ENCODE results near the gene CCND1. TPM values are rescaled to one million over a fixed set of nuclear protein-coding genes. Genes with fewer than 3 reads are reported as not detected.
A peak's percentile ranks its signal among the peaks of the same experiment; 100 is the strongest.

Gene CCND1
- total and polyA plus RNA-seq, 7 donors = 7.7 to 56.8 (median 15.0) TPM

DNA sequence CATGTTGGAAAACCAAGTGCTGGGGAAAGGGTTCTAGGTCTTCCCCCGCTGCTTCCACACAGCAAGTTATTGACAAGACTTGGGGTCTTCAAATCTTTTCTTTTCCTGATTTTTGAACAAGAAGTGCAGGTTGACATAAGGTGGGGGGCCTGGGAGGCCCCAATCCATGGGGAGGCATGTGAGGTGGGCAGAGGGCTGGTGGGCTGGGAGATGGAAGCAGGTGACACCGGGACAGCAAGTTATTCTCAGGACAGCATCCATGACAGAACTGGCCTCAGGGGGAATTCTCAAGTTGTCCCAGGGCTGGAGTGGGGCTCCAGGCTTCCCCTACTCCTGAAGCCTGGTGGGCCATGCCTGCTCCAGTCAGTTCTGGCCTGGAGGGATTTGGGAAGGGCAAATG lies 57.4 kb downstream of the CCND1 start:
- intact Hi-C loops (cut with DNase I) = no loop called here

DNA sequence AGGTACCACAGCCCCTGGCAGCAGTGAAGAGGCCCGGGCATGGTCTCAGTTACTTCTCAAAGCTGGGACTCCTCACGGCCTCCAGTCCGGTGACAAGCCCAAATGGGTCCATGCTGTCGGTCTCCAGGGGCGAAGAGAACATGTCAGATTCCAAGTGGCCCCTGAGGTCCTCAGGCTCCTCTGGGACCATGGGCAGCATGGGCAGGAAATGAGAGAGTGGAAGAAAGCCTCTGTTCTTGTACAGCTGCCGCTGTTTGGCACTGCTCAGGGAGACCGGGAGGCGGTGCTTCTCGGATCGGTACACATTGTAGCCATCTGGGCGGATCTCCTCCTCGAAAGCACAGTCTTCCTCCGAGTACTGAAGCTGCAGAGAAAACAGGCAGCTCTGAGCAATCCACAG lies 58.3 kb downstream of the CCND1 start:
- TF ChIP-seq, protein P1, sequence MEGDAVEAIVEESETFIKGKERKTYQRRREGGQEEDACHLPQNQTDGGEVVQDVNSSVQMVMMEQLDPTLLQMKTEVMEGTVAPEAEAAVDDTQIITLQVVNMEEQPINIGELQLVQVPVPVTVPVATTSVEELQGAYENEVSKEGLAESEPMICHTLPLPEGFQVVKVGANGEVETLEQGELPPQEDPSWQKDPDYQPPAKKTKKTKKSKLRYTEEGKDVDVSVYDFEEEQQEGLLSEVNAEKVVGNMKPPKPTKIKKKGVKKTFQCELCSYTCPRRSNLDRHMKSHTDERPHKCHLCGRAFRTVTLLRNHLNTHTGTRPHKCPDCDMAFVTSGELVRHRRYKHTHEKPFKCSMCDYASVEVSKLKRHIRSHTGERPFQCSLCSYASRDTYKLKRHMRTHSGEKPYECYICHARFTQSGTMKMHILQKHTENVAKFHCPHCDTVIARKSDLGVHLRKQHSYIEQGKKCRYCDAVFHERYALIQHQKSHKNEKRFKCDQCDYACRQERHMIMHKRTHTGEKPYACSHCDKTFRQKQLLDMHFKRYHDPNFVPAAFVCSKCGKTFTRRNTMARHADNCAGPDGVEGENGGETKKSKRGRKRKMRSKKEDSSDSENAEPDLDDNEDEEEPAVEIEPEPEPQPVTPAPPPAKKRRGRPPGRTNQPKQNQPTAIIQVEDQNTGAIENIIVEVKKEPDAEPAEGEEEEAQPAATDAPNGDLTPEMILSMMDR (IDR thresholded peaks at IDR 0.05) = no peak
- TF ChIP-seq EP300 (IDR thresholded peaks at IDR 0.05) = no peak
- TF ChIP-seq POLR2A (IDR thresholded peaks at IDR 0.05) = no peak
- no peak for TF ChIP-seq POLR2AphosphoS5 (IDR thresholded peaks at IDR 0.05)
- Histone ChIP-seq H3K27me3 (peaks cover 22 to 62% (median 36%) of the 10 kb centered on the region in 3 donors), H3K36me3 (no peaks in the 10 kb centered on the region), H3K9me3 (no peaks in the 10 kb centered on the region), H3K27ac (no peak overlapping the region), H3K4me1 (peaks cover 0 to 15% (median 12%) of the 10 kb centered on the region in 4 donors), H3K4me3 (no peak overlapping the region)
- intact Hi-C loops (cut with DNase I) = no loop called here
- WGBS, 2 donors = 63 to 64% methylated on average over 13 of the region's 13 CpGs
- DNase-seq = peak; percentile 46

More for the DNA sequence above, 57.4 kb downstream of the CCND1 start:
- H3K4me1 ChIP-seq = peaks cover 0 to 7% (median 3%) of the 10 kb centered on the region in 4 donors
- TF ChIP-seq, protein P1 (IDR thresholded peaks at IDR 0.05) = no peak
- TF ChIP-seq EP300 (IDR thresholded peaks at IDR 0.05) (no peak), POLR2A (IDR thresholded peaks at IDR 0.05) (no peak), POLR2AphosphoS5 (IDR thresholded peaks at IDR 0.05) (no peak)
- H3K27me3 ChIP-seq = peaks cover 14 to 54% (median 27%) of the 10 kb centered on the region in 3 donors
- no peaks in the 10 kb centered on the region for H3K36me3 ChIP-seq
- no peak overlapping the region for H3K27ac ChIP-seq
- 92 to 96% methylated on average over 2 of the region's 2 CpGs for WGBS, 2 donors
- DNase-seq = peak; percentile 14
- H3K9me3 ChIP-seq = no peaks in the 10 kb centered on the region
- no peak overlapping the region for H3K4me3 ChIP-seq

DNA sequence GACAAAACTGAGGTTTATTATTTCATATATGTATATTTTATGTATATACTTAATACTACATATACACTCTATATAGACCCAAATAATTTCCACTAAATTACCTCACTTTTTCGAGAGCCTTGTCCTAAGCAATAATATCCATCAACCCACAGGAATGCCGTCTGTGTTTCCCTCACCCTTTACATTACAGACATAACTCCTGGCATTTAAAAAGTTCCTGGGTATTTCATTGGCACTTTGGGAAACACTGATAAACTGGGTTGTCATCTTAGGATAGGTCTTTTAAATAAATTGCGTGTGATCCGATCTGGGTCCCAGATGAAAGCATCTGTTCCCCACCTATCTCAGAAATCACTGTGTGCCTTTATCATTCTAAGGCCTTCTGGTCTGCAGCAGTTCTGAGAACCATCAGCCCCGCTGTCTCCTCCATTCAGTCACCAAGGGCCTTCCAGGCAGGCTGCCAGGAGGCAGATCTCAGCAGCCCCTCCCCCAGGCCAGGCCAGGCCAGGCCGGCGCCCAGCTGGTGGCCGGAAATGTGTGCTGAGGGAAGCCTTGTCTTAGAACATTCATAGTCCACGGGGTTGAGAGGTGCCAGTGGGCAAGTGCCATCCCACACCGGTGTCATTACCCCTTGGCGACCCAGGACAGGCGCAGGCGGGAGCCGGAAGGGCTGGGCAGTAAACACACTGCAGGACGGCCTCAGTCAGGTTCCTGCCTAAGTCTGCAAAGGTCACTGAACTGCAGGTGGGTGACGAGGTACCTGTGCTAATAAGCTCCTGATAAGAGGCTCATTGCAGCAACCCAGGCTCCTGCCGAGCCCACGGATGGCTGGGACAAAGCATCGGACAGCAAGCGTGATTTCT lies 59.6 kb downstream of the CCND1 start:
- H3K9me3 ChIP-seq = no peaks in the 10 kb centered on the region
- TF ChIP-seq POLR2AphosphoS5 (IDR thresholded peaks at IDR 0.05) (no peak), EP300 (IDR thresholded peaks at IDR 0.05) (no peak), POLR2A (IDR thresholded peaks at IDR 0.05) (no peak)
- TF ChIP-seq, protein P1 (IDR thresholded peaks at IDR 0.05) = no peak
- H3K36me3 ChIP-seq = no peaks in the 10 kb centered on the region
- DNase-seq = peak; percentile 59
- WGBS, 2 donors = 29 to 40% methylated on average over 20 of the region's 20 CpGs
- H3K27ac ChIP-seq = no peak overlapping the region
- intact Hi-C loops (cut with DNase I) = no loop called here
- peaks cover 35 to 75% (median 49%) of the 10 kb centered on the region in 3 donors for H3K27me3 ChIP-seq
- no peak overlapping the region for H3K4me3 ChIP-seq
- H3K4me1 ChIP-seq = peaks cover 0 to 25% (median 18%) of the 10 kb centered on the region in 4 donors

DNA sequence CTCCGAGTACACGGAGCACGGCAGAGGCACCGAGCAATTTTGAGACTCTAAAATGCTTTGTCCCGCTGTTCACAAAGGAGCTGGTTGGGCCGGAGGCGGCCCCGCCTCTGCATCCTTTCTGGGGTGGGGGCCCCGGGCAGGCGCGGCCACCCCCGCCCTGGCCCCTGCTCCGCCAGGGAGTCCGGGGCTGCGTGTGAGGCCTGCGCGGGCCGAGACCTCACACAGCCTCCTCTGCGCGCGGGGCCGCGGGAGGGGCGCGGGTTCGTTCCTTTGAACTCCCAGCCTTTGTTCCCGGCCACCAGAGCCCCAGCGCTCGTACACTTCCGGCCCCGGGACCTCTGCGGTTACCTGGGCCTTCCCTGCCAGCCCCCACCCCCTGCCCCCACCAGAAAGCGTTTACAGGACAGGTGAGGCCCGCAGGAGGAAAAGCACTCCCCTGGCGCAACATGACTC lies 61.3 kb downstream of the CCND1 start:
- Histone ChIP-seq H3K27ac (no peak overlapping the region), H3K4me1 (peaks cover 0 to 25% (median 18%) of the 10 kb centered on the region in 4 donors), H3K9me3 (no peaks in the 10 kb centered on the region), H3K4me3 (no peak overlapping the region), H3K36me3 (no peaks in the 10 kb centered on the region), H3K27me3 (peaks cover 38 to 87% (median 65%) of the 10 kb centered on the region in 3 donors)
- TF ChIP-seq POLR2AphosphoS5 (IDR thresholded peaks at IDR 0.05) = no peak
- no peak for TF ChIP-seq EP300 (IDR thresholded peaks at IDR 0.05)
- TF ChIP-seq, protein P1 (IDR thresholded peaks at IDR 0.05) = no peak
- TF ChIP-seq POLR2A (IDR thresholded peaks at IDR 0.05) = no peak
- 2 to 3% methylated on average over 35 of the region's 35 CpGs for WGBS, 2 donors
- DNase-seq = peak; percentile 43
- intact Hi-C loops (cut with DNase I) = no loop called here
